Neuronal stem cell (in vitro differentiated cells): ENCODE results near the gene C14orf180.

Source experiments
- DNase-seq: peaks from one replicate; pipeline ENCODE4 v3.0.0-alpha.2; 2013; ENCODE audit warnings: low spot score
- H2AFZ ChIP-seq: one replicate; pipeline ENCODE4 v1.6.1; 2013; ENCODE audit warnings: mild to moderate bottlenecking, low read length, inconsistent platforms
- H2AK5ac ChIP-seq: 2 replicates; pipeline ENCODE4 v1.6.1; 2013; ENCODE audit warnings: low read depth, mild to moderate bottlenecking, inconsistent platforms, low read length, moderate library complexity, mixed read lengths
- H2BK120ac ChIP-seq: 2 replicates; pipeline ENCODE4 v1.6.1; 2013; ENCODE audit warnings: low read depth, mild to moderate bottlenecking, inconsistent platforms, low read length, moderate library complexity, mixed read lengths
- H2BK12ac ChIP-seq: one replicate; pipeline ENCODE4 v1.6.1; 2013; ENCODE audit warnings: low read length, inconsistent platforms
- H2BK15ac ChIP-seq: 2 replicates; pipeline ENCODE4 v1.6.1; 2013; ENCODE audit warnings: mild to moderate bottlenecking, low read length, inconsistent platforms, mixed read lengths
- H2BK5ac ChIP-seq: one replicate; pipeline ENCODE4 v1.6.1; 2013; ENCODE audit warnings: inconsistent platforms, mild to moderate bottlenecking, low read length, moderate library complexity
- H3K14ac ChIP-seq: one replicate; pipeline ENCODE4 v1.6.1; 2013; ENCODE audit warnings: low read length, inconsistent platforms
- H3K18ac ChIP-seq: 2 replicates; pipeline ENCODE4 v1.6.1; 2013; ENCODE audit warnings: low read length, inconsistent platforms
- H3K23ac ChIP-seq: 2 replicates; pipeline ENCODE4 v1.6.1; 2013; ENCODE audit warnings: low read depth, mild to moderate bottlenecking, mixed read lengths, low read length, inconsistent platforms; ENCODE audit not compliant: poor library complexity
- H3K27ac ChIP-seq: replicated peaks from 3 replicates; pipeline ENCODE4 v1.5.1; 2013; ENCODE audit warnings: low read length, inconsistent platforms
- H3K27me3 ChIP-seq, 3 experiments: 2 replicates each; pipeline ENCODE4 v1.6.1; 2013; ENCODE audit warnings: low read length in 3 of 3, mild to moderate bottlenecking in 2 of 3, inconsistent platforms in 1 of 3, low read depth in 1 of 3, mixed read lengths in 1 of 3, moderate library complexity in 1 of 3; ENCODE audit not compliant: control insufficient read depth in 3 of 3, insufficient read depth in 3 of 3
- H3K36me3 ChIP-seq, 2 donors: replicated peaks in 1 of 2; 2 replicates each; pipeline ENCODE4 v1.6.1; 2013; ENCODE audit warnings: low read length in 2 of 2; ENCODE audit not compliant: control insufficient read depth in 2 of 2, insufficient read depth in 2 of 2
- H3K4ac ChIP-seq: 2 replicates; pipeline ENCODE4 v1.6.1; 2013; ENCODE audit warnings: inconsistent platforms, mild to moderate bottlenecking, low read length, moderate library complexity
- H3K4me1 ChIP-seq, 2 donors: 1 replicate in 1 of 2; 2 replicates in 1 of 2; pipeline ENCODE4 v1.6.1; 2013; ENCODE audit warnings: low read length in 2 of 2, low read depth in 1 of 2; ENCODE audit not compliant: control insufficient read depth in 2 of 2, insufficient read depth in 1 of 2
- H3K4me2 ChIP-seq: one replicate; pipeline ENCODE4 v1.6.1; 2013; ENCODE audit warnings: mild to moderate bottlenecking, low read length, inconsistent platforms; ENCODE audit not compliant: insufficient read depth, poor library complexity, severe bottlenecking
- H3K4me3 ChIP-seq, 2 donors: 2 replicates each; pipeline ENCODE4 v1.5.1; 2013; ENCODE audit warnings: low read length in 2 of 2, mild to moderate bottlenecking in 2 of 2, inconsistent platforms in 1 of 2, moderate library complexity in 1 of 2
- H3K79me1 ChIP-seq: one replicate; pipeline ENCODE4 v1.6.1; 2013; ENCODE audit warnings: low read depth, mild to moderate bottlenecking, inconsistent platforms, low read length, moderate library complexity
- H3K9ac ChIP-seq: one replicate; pipeline ENCODE4 v1.6.1; 2013; ENCODE audit warnings: mild to moderate bottlenecking, low read depth, low read length, inconsistent platforms; ENCODE audit not compliant: poor library complexity
- H3K9me3 ChIP-seq, 2 donors: replicated peaks in 1 of 2; 2 replicates each; pipeline versions ENCODE3 to v1.6.1; 2013; ENCODE audit warnings: low read length in 2 of 2, mild to moderate bottlenecking in 2 of 2, inconsistent platforms in 1 of 2, low read depth in 1 of 2, mixed read lengths in 1 of 2, moderate library complexity in 1 of 2; ENCODE audit not compliant: control insufficient read depth in 2 of 2, insufficient read depth in 1 of 2
- H4K8ac ChIP-seq: one replicate; pipeline ENCODE4 v1.6.1; 2013; ENCODE audit warnings: low read depth, mild to moderate bottlenecking, inconsistent platforms, low read length, moderate library complexity
- H4K91ac ChIP-seq: one replicate; pipeline ENCODE4 v1.6.1; 2013; ENCODE audit warnings: low read length, low read depth, mild to moderate bottlenecking, inconsistent platforms; ENCODE audit not compliant: poor library complexity
- WGBS, 2 donors: extraction: QIAGEN DNeasy Blood & Tissue Kit; methylation state at CpG; one replicate each; pipeline ENCODE4 v1.1.7; 2013; ENCODE audit warnings: missing lambda C conversion rate in 2 of 2, mixed read lengths in 1 of 2; ENCODE audit not compliant: insufficient read length in 2 of 2, insufficient replicate concordance in 1 of 2; ENCODE audit errors: extremely low coverage in 2 of 2; 5-methylcytosine and 5-hydroxymethylcytosine counted together

Gene C14orf180

GRCh38 chr14:104552738-104553125 is 26.8 kb upstream of the C14orf180 start:
- Histone ChIP-seq H3K9me3 (no peaks in the 10 kb centered on the region), H3K36me3 (no peaks in the 10 kb centered on the region), H2BK5ac (no peak overlapping the region), H3K18ac (peak overlapping the region; percentile 62), H2BK12ac (no peak overlapping the region), H3K9ac (no peak overlapping the region), H3K79me1 (peaks cover 2% of the 10 kb centered on the region), H3K4me1 (peaks cover 0 to 2% of the 10 kb centered on the region in 2 donors), H3K27ac (no peak overlapping the region), H4K91ac (no peak overlapping the region), H3K14ac (peak overlapping the region; percentile 42), H2BK15ac (peak overlapping the region; percentile 82), H3K4ac (no peak overlapping the region), H4K8ac (no peak overlapping the region), H3K4me3 (no peak overlapping the region), H3K4me2 (no peak overlapping the region), H3K23ac (peak overlapping the region; percentile 46), H2BK120ac (peak overlapping the region; percentile 22), H3K27me3 (peaks cover 0 to 74% (median 0%) of the 10 kb centered on the region in 3 experiments), H2AFZ (no peak overlapping the region), H2AK5ac (peak overlapping the region; percentile 47)
- DNase-seq, result no peak
- no CpG with 5 or more reads among the region's 9 CpGs for WGBS, 2 donors

GRCh38 chr14:104553166-104554087 is 26.1 kb upstream of the C14orf180 start:
- H2BK12ac ChIP-seq, result no peak overlapping the region
- no peak overlapping the region for H3K4me2 ChIP-seq
- no CpG with 5 or more reads among the region's 30 CpGs for WGBS, 2 donors
- no peak overlapping the region for H2AFZ ChIP-seq
- peak overlapping the region; percentile 46 for H3K23ac ChIP-seq
- H3K9me3 ChIP-seq, result no peaks in the 10 kb centered on the region
- peaks cover 4% of the 10 kb centered on the region for H3K79me1 ChIP-seq
- no peak overlapping the region for H2BK15ac ChIP-seq
- H4K8ac ChIP-seq, result no peak overlapping the region
- H3K4ac ChIP-seq, result no peak overlapping the region
- H3K27me3 ChIP-seq, result peaks cover 0 to 79% (median 0%) of the 10 kb centered on the region in 3 experiments
- H3K18ac ChIP-seq, result peak overlapping the region; percentile 35
- no peak overlapping the region for H2BK5ac ChIP-seq
- H3K36me3 ChIP-seq, result no peaks in the 10 kb centered on the region
- H3K9ac ChIP-seq, result no peak overlapping the region
- DNase-seq, result no peak
- peak overlapping the region; percentile 22 for H2BK120ac ChIP-seq
- no peak overlapping the region for H3K14ac ChIP-seq
- peak overlapping the region; percentile 47 for H2AK5ac ChIP-seq
- no peak overlapping the region for H4K91ac ChIP-seq
- H3K4me1 ChIP-seq, result peaks cover 0 to 2% of the 10 kb centered on the region in 2 donors
- no peak overlapping the region for H3K27ac ChIP-seq
- no peak overlapping the region for H3K4me3 ChIP-seq

GRCh38 chr14:104554088-104554607 is 25.4 kb upstream of the C14orf180 start:
- H3K18ac ChIP-seq, result peak overlapping the region; percentile 90
- H3K79me1 ChIP-seq, result peaks cover 4% of the 10 kb centered on the region
- DNase-seq, result no peak
- no peak overlapping the region for H3K9ac ChIP-seq
- no peaks in the 10 kb centered on the region for H3K36me3 ChIP-seq
- peak overlapping the region; percentile 50 for H2BK5ac ChIP-seq
- H2AK5ac ChIP-seq, result peak overlapping the region; percentile 94
- H2BK15ac ChIP-seq, result peak overlapping the region; percentile 85
- H3K27ac ChIP-seq, result no peak overlapping the region
- no peak overlapping the region for H3K4ac ChIP-seq
- WGBS, 2 donors, result no CpG with 5 or more reads among the region's 12 CpGs
- no peak overlapping the region for H2BK12ac ChIP-seq
- peaks cover 0 to 2% of the 10 kb centered on the region in 2 donors for H3K4me1 ChIP-seq
- peaks cover 0 to 81% (median 0%) of the 10 kb centered on the region in 3 experiments for H3K27me3 ChIP-seq
- no peak overlapping the region for H4K91ac ChIP-seq
- no peak overlapping the region for H3K4me3 ChIP-seq
- H2BK120ac ChIP-seq, result no peak overlapping the region
- no peak overlapping the region for H2AFZ ChIP-seq
- H3K4me2 ChIP-seq, result no peak overlapping the region
- no peak overlapping the region for H4K8ac ChIP-seq
- H3K9me3 ChIP-seq, result no peaks in the 10 kb centered on the region
- no peak overlapping the region for H3K23ac ChIP-seq
- H3K14ac ChIP-seq, result peak overlapping the region; percentile 50
